WI38 (cell line): ENCODE results near the gene ATP2C2.
"Not testable (repeated sequence)": the region's sequence is repeated elsewhere in the genome, so short reads cannot be mapped to it uniquely, and the experiment has no call there.

ENCODE experiments used
- H3K4me3 ChIP-seq: 2 replicates; pipeline ENCODE4 v1.5.1; 2011; ENCODE audit warnings: low read depth, mild to moderate bottlenecking, control low read depth, low read length
- CTCF ChIP-seq: IDR thresholded peaks from 2 replicates; pipeline ENCODE4 v1.5.1; 2012; ENCODE audit warnings: low read depth, mild to moderate bottlenecking, control low read depth, low read length

The ATP2C2 gene

DNA sequence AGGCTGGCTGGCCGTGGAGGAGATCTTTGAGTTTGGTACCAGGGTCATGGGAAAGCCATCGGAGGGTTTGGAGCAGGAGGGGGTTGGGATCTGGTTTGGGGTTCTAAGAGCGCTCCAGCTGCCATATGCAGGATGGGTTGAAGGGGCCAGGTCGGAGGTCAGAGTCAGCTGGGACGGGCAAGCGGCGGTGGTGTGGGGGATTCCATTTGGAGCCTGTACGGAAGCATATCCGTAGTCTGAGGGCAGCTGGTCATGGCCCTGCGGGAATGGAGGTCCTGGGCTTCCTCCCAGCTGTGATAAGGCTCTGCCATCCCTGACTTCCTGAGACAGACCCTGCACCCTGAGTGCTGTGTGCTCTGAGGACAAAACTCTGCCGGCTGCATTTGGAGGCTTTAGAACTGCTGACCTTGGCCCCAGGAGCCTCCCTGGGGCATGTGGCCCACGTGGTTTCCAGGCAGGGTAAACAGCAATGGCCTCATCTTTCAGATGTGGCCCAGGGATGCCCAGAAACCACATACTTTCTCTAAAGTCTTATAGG is 46.5 kb downstream of the ATP2C2 start:
- no peak for TF ChIP-seq CTCF
- H3K4me3 ChIP-seq: no peak overlapping the region

- TF ChIP-seq CTCF: no peak
These were observed 48.3 kb downstream of the ATP2C2 start for GRCh38 chr16:84416407-84417321.

DNA sequence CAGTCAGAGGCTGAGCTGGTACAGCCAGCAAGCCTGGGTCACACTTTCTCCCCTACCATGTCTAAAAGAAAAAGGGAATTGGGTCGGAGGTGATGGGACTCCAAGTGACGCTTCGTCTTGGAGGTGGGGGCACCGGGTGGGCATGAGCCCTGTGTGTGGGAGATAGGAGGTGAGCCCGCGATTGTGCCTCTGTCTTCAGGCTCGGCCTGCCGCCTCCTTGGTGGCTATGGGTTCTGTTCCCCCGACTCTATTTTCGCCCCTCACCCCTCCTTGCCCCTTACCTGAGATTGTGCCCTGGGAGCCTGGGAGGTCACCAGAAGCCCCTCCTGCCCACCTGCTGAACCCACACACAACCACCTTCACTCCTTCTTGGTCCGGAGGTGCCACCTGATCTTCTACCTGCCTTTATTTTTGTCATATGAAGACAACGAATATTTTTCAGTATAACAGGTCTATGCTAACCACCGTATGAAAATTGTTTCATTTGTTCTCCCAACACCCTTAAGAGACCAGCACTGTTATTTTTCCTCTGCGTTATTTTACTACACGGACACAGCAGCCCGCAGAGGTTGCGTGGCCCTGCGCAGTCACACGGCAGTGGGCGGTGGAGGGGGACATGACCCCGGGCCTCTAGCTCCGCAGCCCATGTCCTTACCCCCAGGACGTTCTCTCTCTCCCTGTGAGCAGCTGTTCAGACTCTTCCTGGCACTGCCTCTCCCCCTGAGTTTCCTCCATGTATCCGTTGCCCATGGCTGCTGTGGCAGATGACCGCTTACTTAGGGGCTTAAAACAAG is 49.9 kb downstream of the ATP2C2 start:
- H3K4me3 ChIP-seq: no peak overlapping the region
- TF ChIP-seq CTCF: no peak

More at GRCh38 chr16:84416407-84417321, 48.3 kb downstream of the ATP2C2 start:
- H3K4me3 ChIP-seq: no peak overlapping the region

- no peak for TF ChIP-seq CTCF
- no peak overlapping the region for H3K4me3 ChIP-seq
These were observed 51.4 kb downstream of the ATP2C2 start for GRCh38 chr16:84419730-84420129.

DNA sequence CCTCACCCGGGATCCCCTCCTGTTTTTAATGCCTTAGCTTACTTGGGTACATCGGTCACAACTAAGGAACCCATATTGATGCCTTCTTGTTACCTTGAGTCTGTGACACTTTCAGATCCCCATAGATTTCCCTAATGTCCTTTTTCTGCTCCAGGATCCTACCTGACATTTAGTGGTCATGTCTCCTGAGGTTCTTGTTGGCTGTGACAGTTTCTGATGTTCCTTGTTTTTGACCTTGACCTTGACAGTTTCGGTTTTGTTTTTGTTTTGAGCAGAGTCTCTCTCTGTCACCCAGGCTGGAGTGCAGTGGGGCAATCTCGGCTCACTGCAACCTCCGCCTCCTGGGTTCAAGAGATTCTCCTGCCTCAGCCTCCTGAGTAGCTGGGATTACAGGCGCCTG is 52.2 kb downstream of the ATP2C2 start:
- not testable (repeated sequence) for H3K4me3 ChIP-seq

DNA sequence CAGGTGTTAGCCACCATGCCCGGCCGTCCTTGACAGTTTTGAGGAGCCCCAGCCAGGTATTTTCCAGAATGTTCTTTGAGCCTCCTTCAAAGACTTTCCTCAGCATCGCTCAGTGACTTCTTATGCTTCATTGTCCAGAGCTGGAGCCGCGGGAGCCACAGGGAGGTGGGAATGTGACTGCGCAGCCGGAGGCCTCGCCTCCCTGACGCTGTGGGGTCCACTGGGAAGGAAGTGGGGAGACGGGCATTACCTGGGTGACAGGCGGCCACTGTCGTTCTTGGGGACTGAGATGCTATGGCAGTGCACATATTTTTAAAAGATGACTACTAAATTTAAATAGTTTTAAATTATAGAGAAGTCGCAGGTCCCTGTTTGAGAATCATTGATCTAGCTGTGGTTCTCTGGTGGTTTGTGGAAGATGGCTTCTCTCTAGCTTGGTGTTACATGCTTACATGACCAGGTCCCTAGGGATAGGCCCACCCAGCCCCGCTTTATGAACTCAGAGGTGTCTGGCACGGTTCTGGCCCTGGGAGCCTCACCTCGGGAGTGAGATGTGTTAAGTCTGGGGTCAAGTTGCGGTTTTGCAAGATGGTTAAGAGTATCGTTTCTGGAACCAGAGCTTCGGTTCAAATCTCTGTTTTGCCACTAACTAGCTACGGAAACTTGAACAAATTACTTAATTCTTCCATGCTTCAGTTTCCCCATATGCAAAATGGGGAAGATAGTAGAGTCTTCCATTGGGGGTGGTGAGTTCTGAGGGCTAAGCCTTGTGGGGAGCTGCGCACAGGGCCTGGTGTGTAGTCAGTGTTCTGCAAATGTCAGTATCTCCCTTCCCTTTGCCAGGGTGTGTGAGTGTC is 53.0 kb downstream of the ATP2C2 start:
- no peak overlapping the region for H3K4me3 ChIP-seq
- no peak for TF ChIP-seq CTCF

- no peak for TF ChIP-seq CTCF
- no peak overlapping the region for H3K4me3 ChIP-seq
These were observed 53.5 kb downstream of the ATP2C2 start for GRCh38 chr16:84421938-84422220.
